ENCODE results near the gene PEX11A.

DNA sequence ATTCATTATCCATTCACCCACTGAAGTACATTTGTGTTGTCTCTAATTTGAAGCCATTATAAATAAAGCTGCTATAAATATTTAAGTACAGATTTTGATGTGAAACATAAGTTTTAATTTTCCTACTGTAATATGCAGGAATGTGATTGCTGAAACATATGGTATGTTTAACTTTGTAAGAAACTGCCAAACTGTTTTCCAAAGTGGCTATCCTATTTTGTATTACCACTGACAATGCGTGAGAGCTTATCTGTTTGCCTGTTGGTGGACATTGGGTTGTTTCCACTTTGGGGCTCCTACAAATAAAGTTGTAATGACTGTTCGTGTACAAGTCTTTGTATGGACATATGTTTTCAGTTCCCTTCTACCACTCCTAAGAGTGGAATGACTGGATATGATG, 2.5 kb upstream of the PEX11A start:
- TF ChIP-seq POLR2A (IDR thresholded peaks at IDR 0.05), result no peak
- TF ChIP-seq, protein P1, sequence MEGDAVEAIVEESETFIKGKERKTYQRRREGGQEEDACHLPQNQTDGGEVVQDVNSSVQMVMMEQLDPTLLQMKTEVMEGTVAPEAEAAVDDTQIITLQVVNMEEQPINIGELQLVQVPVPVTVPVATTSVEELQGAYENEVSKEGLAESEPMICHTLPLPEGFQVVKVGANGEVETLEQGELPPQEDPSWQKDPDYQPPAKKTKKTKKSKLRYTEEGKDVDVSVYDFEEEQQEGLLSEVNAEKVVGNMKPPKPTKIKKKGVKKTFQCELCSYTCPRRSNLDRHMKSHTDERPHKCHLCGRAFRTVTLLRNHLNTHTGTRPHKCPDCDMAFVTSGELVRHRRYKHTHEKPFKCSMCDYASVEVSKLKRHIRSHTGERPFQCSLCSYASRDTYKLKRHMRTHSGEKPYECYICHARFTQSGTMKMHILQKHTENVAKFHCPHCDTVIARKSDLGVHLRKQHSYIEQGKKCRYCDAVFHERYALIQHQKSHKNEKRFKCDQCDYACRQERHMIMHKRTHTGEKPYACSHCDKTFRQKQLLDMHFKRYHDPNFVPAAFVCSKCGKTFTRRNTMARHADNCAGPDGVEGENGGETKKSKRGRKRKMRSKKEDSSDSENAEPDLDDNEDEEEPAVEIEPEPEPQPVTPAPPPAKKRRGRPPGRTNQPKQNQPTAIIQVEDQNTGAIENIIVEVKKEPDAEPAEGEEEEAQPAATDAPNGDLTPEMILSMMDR (IDR thresholded peaks at IDR 0.05 in 4 of 5, conservative IDR thresholded peaks at IDR 0.05 in 1 of 5), result no peak

All from gastrocnemius medialis (tissue), 4 donors.